ENCODE measurements around the gene UMODL1. TPM values are rescaled to one million over a fixed set of nuclear protein-coding genes. Genes with fewer than 3 reads are reported as not detected.
A peak's percentile ranks its signal among the peaks of the same experiment; 100 is the strongest.
"Not testable (repeated sequence)": the region's sequence is repeated elsewhere in the genome, so short reads cannot be mapped to it uniquely, and the experiment has no call there.

Gene UMODL1
- total RNA-seq, 6 donors from 2014 or later = 0.07 to 6.3 (median 0.59) TPM; not detected in 1

GRCh38 chr21:42068592-42068991 lies 2.5 kb upstream of the UMODL1 start:
- 81 to 99% methylated on average over 5 of the region's 5 CpGs for WGBS, 2 donors
- no peak for TF ChIP-seq POLR2AphosphoS5 (IDR thresholded peaks at IDR 0.05)
- no peak for TF ChIP-seq POLR2A (IDR thresholded peaks at IDR 0.05)
- no peak for TF ChIP-seq EP300 (IDR thresholded peaks at IDR 0.05)
- no peaks in the 10 kb centered on the region for H3K36me3 ChIP-seq
- no peak for ATAC-seq (ENCODE audit: low FRiP score in 2 of 2)
- no peak for DNase-seq
- no peaks in the 10 kb centered on the region for H3K27me3 ChIP-seq
- H3K9me3 ChIP-seq = no peaks in the 10 kb centered on the region
- H3K4me1 ChIP-seq = peaks cover 0 to 11% (median 6%) of the 10 kb centered on the region in 4 donors
- H3K27ac ChIP-seq = no peak overlapping the region
- H3K4me3 ChIP-seq = no peak overlapping the region

DNA sequence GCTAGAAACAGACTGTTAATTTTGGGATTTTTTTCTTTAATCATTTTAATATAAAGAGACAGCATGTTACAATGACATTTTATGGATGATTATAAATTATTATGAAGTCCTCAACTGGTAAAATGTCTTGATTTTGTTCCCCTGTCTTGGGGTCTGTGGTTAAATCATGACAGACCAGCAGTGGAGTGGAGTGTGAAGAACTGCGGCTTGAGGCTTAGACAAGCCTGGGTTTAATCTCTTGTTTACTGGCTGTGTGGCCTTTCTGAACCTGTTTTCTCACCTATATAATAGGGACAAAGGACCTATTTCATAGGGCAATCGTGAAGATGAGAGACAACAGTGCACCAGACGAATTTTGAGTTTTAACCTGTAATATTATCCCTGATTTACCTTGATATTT lies 1.8 kb upstream of the UMODL1 start:
- Histone ChIP-seq H3K27ac (no peak overlapping the region), H3K36me3 (no peaks in the 10 kb centered on the region), H3K9me3 (no peaks in the 10 kb centered on the region), H3K4me3 (no peak overlapping the region), H3K4me1 (peaks cover 0 to 3% (median under 1%) of the 10 kb centered on the region in 4 donors), H3K27me3 (no peaks in the 10 kb centered on the region)
- 73 to 85% methylated on average over 3 of the region's 3 CpGs for WGBS, 2 donors
- TF ChIP-seq EP300 (IDR thresholded peaks at IDR 0.05) (no peak), POLR2A (IDR thresholded peaks at IDR 0.05) (no peak), POLR2AphosphoS5 (IDR thresholded peaks at IDR 0.05) (no peak)
- TF ChIP-seq, protein P1, sequence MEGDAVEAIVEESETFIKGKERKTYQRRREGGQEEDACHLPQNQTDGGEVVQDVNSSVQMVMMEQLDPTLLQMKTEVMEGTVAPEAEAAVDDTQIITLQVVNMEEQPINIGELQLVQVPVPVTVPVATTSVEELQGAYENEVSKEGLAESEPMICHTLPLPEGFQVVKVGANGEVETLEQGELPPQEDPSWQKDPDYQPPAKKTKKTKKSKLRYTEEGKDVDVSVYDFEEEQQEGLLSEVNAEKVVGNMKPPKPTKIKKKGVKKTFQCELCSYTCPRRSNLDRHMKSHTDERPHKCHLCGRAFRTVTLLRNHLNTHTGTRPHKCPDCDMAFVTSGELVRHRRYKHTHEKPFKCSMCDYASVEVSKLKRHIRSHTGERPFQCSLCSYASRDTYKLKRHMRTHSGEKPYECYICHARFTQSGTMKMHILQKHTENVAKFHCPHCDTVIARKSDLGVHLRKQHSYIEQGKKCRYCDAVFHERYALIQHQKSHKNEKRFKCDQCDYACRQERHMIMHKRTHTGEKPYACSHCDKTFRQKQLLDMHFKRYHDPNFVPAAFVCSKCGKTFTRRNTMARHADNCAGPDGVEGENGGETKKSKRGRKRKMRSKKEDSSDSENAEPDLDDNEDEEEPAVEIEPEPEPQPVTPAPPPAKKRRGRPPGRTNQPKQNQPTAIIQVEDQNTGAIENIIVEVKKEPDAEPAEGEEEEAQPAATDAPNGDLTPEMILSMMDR (IDR thresholded peaks at IDR 0.05) = no peak
- ATAC-seq (ENCODE audit: low FRiP score in 2 of 2) = no peak
- no peak for DNase-seq

- ATAC-seq (ENCODE audit: low FRiP score in 2 of 2) = no peak
- no peak for DNase-seq
- Histone ChIP-seq H3K36me3 (no peaks in the 10 kb centered on the region), H3K4me1 (no peaks in the 10 kb centered on the region), H3K4me3 (no peak overlapping the region), H3K27ac (no peak overlapping the region), H3K9me3 (no peaks in the 10 kb centered on the region), H3K27me3 (no peaks in the 10 kb centered on the region)
- no peak for TF ChIP-seq POLR2A (IDR thresholded peaks at IDR 0.05)
- TF ChIP-seq POLR2AphosphoS5 (IDR thresholded peaks at IDR 0.05) = no peak
- TF ChIP-seq EP300 (IDR thresholded peaks at IDR 0.05) = no peak
- TF ChIP-seq, protein P1 (IDR thresholded peaks at IDR 0.05) = no peak
- WGBS, 2 donors = 67 to 70% methylated on average over 10 of the region's 10 CpGs
Measured at GRCh38 chr21:42069843-42070242, 1.3 kb upstream of the UMODL1 start.

DNA sequence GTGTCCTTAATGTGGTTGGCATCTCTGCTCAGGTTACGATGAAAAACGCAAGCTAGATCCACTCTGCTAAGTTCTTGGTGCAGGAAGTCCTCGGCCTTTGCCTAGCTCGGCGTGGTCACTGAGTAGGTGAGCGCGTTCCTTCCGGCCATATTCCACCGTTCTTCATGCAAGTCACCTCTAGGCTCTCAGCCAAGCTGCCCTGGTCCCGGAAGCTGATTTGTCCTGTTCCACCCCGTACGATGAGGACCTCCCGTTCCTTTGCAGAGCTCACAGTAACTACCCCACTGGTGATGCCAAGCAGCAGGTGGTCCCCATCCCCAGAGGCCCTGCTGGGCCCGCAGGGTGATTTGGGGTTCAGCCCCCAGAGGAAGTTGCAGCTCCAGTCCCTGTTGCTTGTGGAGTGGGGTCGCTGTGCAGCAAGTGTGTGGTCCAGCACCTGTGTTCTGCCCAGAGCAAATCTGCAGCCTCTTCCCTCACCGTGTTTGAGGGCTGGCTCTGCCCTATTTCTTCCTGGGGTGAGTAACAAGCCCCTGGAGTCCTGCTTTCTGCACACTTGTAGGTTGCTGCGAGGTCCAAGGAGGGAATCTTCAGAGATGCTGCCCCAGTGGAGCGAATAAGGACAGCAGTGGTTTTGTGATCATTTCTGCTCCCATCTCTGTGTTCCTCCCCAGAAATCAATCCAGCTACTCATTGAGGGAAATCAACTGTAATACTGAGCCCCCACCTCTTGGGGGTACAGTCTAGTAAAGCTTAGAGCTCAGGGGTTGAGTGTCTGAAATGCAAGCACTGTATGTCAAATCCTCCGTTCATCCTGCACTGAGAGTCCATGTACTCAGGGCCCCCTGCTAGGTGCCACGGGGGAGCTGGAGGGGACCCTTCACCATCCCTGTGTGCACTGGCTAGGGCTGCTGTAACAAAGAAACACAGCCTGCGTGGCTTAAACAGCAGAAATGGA lies 2.3 kb downstream of the UMODL1 start:
- no peaks in the 10 kb centered on the region for H3K9me3 ChIP-seq
- no peaks in the 10 kb centered on the region for H3K36me3 ChIP-seq
- H3K4me3 ChIP-seq = no peak overlapping the region
- H3K27me3 ChIP-seq = no peaks in the 10 kb centered on the region
- H3K4me1 ChIP-seq = no peaks in the 10 kb centered on the region
- 71 to 75% methylated on average over 19 to 21 of the region's 21 CpGs for WGBS, 2 donors
- ATAC-seq (ENCODE audit: low FRiP score in 2 of 2) (no peak), DNase-seq (no peak)
- TF ChIP-seq POLR2AphosphoS5 (IDR thresholded peaks at IDR 0.05) (no peak), EP300 (IDR thresholded peaks at IDR 0.05) (no peak), POLR2A (IDR thresholded peaks at IDR 0.05) (no peak)
- TF ChIP-seq, protein P1 (IDR thresholded peaks at IDR 0.05) = no peak
- no peak overlapping the region for H3K27ac ChIP-seq

DNA sequence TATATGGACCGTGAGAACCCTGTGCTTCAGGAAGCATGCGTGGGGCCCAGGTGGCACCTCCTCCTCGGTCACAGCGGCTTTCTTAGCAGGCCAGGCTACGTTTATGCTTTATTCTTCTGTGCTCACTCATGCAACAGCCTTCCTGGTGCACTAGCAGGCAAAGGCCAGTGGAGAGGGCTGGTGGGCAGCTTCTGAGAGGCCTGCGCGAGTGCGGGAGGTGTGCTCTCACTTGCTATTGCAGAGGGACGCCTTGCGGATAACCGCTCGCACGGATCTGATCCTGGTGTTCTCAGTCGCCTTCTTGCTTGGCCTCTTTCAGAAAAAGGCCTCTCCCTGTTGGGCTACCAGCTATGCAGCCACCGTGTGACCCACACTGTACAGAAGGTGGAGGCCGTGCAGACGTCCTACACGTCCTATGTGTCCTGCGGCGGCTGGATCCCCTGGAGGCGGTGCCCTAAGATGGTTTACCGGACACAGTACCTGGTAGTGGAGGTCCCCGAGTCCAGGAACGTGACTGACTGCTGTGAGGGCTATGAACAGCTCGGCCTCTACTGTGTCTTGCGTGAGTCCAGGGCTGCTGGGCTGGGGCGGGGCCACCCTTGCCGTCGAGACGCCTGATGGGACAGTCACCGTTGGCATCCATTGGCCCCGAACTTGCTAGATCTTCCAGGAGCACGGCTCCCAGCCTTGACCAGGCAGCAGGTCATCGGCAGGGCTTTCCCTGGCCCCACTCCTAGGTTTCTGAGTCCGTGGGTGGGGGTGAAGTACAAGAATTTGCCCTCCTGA lies 4.8 kb downstream of the UMODL1 start:
- 90 to 92% methylated on average over 18 to 35 of the region's 35 CpGs for WGBS, 2 donors
- H3K4me3 ChIP-seq = no peak overlapping the region
- no peak overlapping the region for H3K27ac ChIP-seq
- no peak for ATAC-seq (ENCODE audit: low FRiP score in 2 of 2)
- no peak for TF ChIP-seq POLR2A (IDR thresholded peaks at IDR 0.05)
- TF ChIP-seq, protein P1 (IDR thresholded peaks at IDR 0.05) = no peak
- TF ChIP-seq POLR2AphosphoS5 (IDR thresholded peaks at IDR 0.05) = no peak
- TF ChIP-seq EP300 (IDR thresholded peaks at IDR 0.05) = no peak
- no peaks in the 10 kb centered on the region for H3K36me3 ChIP-seq
- DNase-seq = peak in 1 of 2 donors; percentile 69
- no peaks in the 10 kb centered on the region for H3K27me3 ChIP-seq
- H3K9me3 ChIP-seq = no peaks in the 10 kb centered on the region
- H3K4me1 ChIP-seq = peaks cover 0 to under 1% (median 0%) of the 10 kb centered on the region in 4 donors

- H3K36me3 ChIP-seq; DNase-seq; ATAC-seq (ENCODE audit: low FRiP score in 2 of 2); H3K9me3 ChIP-seq; H3K4me1 ChIP-seq; H3K27me3 ChIP-seq; H3K4me3 ChIP-seq; H3K27ac ChIP-seq: not testable (repeated sequence)
- WGBS, 2 donors = 80 to 89% methylated on average over 3 to 6 of the region's 6 CpGs
Measured at GRCh38 chr21:42077685-42078238, 6.6 kb downstream of the UMODL1 start.

- WGBS, 2 donors = 89% methylated on average over 6 of the region's 10 CpGs; no CpG with 5 or more reads in 1 of the 2 donors
Measured at GRCh38 chr21:42078247-42079007, 7.3 kb downstream of the UMODL1 start.

More at GRCh38 chr21:42078247-42079007, 7.3 kb downstream of the UMODL1 start:
- not testable (repeated sequence) for H3K4me1 ChIP-seq; H3K27me3 ChIP-seq; H3K4me3 ChIP-seq; H3K9me3 ChIP-seq; H3K27ac ChIP-seq; ATAC-seq (ENCODE audit: low FRiP score in 2 of 2); DNase-seq; H3K36me3 ChIP-seq
